PFSK-1 (cell line): ENCODE data around the gene SAMD11.

Experiments used
- FOXP2 ChIP-seq: optimal IDR thresholded peaks from 2 replicates; pipeline ENCODE3; 2011; ENCODE audit warnings: borderline replicate concordance, control low read depth, inconsistent platforms; ENCODE audit not compliant: insufficient read depth; ENCODE audit errors: extremely low read length, extremely low read depth
- POLR2AphosphoS5 ChIP-seq: IDR thresholded peaks from 2 replicates; pipeline ENCODE4 v1.6.1; 2012; ENCODE audit warnings: low read depth, mild to moderate bottlenecking, control low read depth, low read length, moderate library complexity
- REST ChIP-seq, 2 experiments: IDR thresholded peaks; 2 replicates each; pipeline versions ENCODE4 v1.6.1 to v1.8.0; 2011 to 2012; ENCODE audit warnings: low read depth in 2 of 2, low read length in 2 of 2, control low read depth in 1 of 2, inconsistent platforms in 1 of 2, mild to moderate bottlenecking in 1 of 2, moderate library complexity in 1 of 2; ENCODE audit not compliant: insufficient read depth in 1 of 2
- SIN3A ChIP-seq: IDR thresholded peaks from 2 replicates; pipeline ENCODE4 v1.6.1; 2012; ENCODE audit warnings: mild to moderate bottlenecking, low read length, moderate library complexity, borderline replicate concordance; ENCODE audit not compliant: insufficient read depth
- TAF1 ChIP-seq: IDR thresholded peaks from 2 replicates; pipeline ENCODE4 v1.6.1; 2012; ENCODE audit warnings: low read length, control low read depth, borderline replicate concordance; ENCODE audit not compliant: insufficient read depth

SAMD11 gene

GRCh38 chr1:933603-933940 is 9.8 kb downstream of the SAMD11 start:
- TF ChIP-seq TAF1: no peak
- no peak for TF ChIP-seq REST (IDR thresholded peaks at IDR 0.05; ENCODE audit: insufficient read depth in 1 of 2, low read depth in 2 of 2, low read length in 2 of 2)
- TF ChIP-seq SIN3A: no peak
- TF ChIP-seq POLR2AphosphoS5: no peak
- TF ChIP-seq FOXP2: no peak

- TF ChIP-seq POLR2AphosphoS5 (no peak), FOXP2 (no peak), REST (IDR thresholded peaks at IDR 0.05; ENCODE audit: insufficient read depth in 1 of 2, low read depth in 2 of 2, low read length in 2 of 2) (no peak)
Observed at GRCh38 chr1:934991-935750, 11.4 kb downstream of the SAMD11 start.

GRCh38 chr1:935751-936231 is 12.1 kb downstream of the SAMD11 start:
- TF ChIP-seq TAF1 (no peak), SIN3A (no peak), POLR2AphosphoS5 (no peak), REST (IDR thresholded peaks at IDR 0.05; ENCODE audit: insufficient read depth in 1 of 2, low read depth in 2 of 2, low read length in 2 of 2) (no peak), FOXP2 (no peak)

GRCh38 chr1:936348-937264 is 12.9 kb downstream of the SAMD11 start:
- TF ChIP-seq REST (IDR thresholded peaks at IDR 0.05; ENCODE audit: insufficient read depth in 1 of 2, low read depth in 2 of 2, low read length in 2 of 2) (no peak), SIN3A (no peak), POLR2AphosphoS5 (no peak)
